Activated CD4-positive, alpha-beta T cell treated with anti-CD3 and anti-CD28 coated beads for 24 hours (primary cell): Measurements from ENCODE around the gene ROMO1.
"Not testable (repeated sequence)": the region's sequence is repeated elsewhere in the genome, so short reads cannot be mapped to it uniquely, and the experiment has no call there.

Experiments
- DNase-seq, 2 donors: peaks; one replicate each; pipeline ENCODE4 v3.0.0-alpha.2; 2020; ENCODE audit warnings: low read depth in 2 of 2

Gene ROMO1

DNA sequence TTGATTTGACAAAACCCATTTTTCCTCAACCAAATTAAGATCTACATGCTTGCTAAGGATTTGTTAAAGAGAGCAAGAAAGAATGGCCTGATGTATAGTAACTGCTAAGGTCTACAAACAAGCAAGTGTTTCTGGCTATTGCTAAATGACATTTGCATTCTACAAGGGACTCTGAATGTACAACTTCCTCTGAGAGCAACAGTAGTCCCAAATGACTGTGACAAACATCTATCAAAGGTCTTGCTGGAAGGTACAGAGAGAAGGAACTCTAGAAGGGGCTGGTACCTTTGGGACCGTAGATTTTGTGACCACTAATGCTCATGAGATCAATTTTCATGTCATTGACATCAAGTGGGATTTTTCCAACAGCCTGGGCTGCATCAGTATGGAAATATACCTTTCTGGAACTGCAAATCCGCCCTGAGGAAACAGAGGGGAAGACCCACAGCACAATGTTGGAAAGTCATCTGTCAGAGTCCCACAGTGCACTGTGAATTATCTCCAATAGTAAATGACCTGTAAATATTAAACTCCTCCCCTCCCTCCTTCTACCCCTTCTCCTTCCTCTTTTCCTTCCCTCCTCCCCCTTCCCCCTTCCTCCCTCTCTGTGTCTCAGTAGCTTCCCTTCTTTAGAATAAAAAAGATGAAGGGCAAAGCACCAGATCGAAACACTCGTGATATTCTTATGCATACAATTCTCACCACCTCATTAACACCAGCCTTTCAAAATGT is 18.6 kb upstream of the ROMO1 start:
- no peak for DNase-seq

DNA sequence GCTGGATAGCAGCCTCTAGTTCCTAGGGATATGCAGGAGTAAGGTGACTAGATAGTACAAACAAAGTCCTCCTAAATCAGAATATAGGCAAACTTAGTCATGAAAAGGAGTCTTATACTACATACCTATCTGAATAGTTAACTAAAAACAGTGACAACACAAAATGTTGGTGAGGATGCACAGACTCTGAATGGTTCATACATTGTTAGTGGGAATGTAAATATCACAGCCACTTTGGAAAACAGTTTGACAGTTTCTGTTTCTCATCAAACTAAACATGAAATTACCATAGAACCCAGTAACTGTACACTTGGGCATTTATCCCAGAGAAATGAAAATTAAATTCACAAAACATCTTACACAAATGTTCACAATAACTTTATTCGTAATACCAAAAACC is 17.2 kb upstream of the ROMO1 start:
- DNase-seq, result no peak

DNA sequence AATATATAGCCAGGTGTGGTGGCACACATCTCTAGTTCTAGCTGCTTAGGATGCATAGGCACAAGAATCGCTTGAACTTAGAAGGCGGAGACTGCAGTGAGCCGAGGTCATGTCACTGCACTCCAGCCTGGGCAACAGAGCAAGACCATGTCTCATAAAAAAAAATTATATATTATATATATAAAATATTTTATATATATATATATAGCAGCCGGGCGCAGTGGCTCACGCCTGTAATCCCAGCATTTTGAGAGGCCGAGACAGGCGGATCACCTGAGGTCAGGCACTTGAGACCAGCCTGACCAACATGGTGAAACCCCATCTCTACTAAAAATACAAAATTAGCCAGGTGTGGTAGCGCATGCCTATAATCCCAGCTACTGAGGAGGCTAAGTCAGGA is 13.8 kb upstream of the ROMO1 start:
- not testable (repeated sequence) for DNase-seq

DNA sequence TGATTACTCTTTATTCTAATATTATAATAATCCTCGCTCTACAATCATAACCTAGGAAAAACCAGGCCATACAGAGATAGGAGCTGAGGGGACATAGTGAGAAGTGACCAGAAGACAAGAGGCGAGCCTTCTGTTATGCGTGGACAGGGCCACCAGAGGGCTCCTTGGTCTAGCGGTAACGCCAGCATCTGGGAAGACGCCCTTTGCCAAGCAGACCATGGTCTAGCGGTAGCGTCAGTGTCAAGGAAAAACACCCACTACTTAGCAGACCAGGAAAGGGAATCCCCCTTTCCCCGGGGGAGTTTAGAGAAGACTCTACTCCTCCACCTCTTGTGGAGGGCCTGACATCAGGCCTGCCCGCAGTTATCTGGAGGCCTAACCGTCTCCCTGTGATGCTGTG is 12.3 kb upstream of the ROMO1 start:
- DNase-seq, result not testable (repeated sequence)

- DNase-seq, result no peak
Observed at GRCh38 chr20:35690265-35690664, 8.9 kb upstream of the ROMO1 start.

GRCh38 chr20:35695245-35695749 is 3.9 kb upstream of the ROMO1 start:
- DNase-seq, result no peak

DNA sequence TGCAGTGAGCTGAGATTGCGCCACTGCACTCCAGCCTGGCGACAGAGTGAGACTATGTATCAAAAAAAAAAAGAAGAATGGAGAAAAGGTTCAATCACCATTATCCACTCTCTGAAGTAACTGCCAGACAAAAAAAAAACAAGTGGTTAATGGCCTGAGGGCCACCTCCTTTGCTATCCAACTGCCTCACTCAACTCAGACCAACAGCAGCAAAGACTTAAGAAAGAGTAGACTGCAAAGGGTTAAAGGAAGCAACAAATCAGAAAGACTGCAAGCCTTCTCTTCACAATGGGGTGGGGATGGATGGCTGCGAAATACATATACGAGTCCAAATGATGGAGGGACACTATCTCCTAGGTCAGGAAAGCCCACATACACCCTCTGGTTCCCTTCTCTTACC is 3.2 kb upstream of the ROMO1 start:
- no peak for DNase-seq

GRCh38 chr20:35697696-35698297 is 1.4 kb upstream of the ROMO1 start:
- DNase-seq, result no peak

GRCh38 chr20:35698298-35699126 is 693 bp upstream of the ROMO1 start:
- DNase-seq, result no peak

GRCh38 chr20:35699957-35700624 is 886 bp downstream of the ROMO1 start:
- no peak for DNase-seq

DNA sequence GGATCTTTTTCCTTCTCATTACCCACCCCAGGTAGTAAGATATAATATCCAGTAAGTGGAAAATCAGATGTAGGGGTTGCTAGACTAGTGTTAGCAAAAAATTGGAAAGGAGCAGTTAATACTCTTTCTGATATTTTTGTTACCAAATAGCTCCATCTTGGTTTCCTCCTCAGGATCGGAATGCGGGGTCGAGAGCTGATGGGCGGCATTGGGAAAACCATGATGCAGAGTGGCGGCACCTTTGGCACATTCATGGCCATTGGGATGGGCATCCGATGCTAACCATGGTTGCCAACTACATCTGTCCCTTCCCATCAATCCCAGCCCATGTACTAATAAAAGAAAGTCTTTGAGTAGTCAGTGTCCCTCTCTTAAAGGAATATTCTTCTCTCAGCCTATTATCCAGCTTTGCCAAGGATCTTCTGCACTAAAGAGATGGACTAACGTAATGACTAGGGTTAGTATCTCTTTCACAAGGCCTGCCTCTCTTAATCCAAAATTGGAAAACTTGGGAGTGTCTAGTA is 1.5 kb downstream of the ROMO1 start:
- DNase-seq, result no peak

- no peak for DNase-seq
Observed at GRCh38 chr20:35702051-35702823, 3.0 kb downstream of the ROMO1 start.

DNA sequence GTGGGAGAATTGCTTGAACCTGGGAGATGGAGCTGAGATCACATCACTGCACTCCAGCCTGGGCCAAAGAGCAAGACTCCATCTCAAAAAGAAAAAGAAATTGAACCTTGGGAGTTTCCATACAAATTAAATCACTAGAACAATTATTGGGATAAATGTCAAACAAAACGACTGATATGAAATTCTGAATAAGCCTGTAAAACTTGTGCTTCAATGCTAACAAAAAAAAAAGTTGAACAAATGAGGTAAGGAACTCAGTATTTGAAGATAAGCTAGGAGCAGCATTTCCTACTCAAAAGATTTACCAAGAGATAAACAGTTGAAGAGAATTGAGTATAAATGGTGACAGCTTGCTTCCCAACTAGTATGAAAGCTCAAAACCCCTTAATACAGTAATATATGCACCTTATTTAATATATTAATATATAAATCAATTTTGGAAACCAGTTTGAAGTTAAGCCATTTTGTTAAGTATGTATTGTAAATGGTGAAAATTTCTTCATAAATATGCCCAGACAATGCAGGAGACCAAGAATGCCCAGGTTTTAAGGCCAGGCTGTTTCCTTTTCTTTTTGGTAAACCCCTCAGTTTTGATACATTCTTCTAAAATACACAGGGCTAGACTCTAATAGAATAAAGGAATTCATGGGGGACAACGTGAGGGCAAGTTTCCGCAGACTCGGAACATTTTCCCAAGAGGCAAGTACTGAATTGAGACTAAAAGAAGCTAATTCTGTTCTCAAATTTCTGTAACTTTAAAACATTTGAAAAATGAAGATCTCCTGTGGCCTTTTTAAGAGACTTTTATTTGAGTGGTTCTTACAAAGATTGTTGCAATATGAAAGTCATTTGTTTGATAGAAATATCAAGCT is 3.9 kb downstream of the ROMO1 start:
- DNase-seq, result no peak

DNA sequence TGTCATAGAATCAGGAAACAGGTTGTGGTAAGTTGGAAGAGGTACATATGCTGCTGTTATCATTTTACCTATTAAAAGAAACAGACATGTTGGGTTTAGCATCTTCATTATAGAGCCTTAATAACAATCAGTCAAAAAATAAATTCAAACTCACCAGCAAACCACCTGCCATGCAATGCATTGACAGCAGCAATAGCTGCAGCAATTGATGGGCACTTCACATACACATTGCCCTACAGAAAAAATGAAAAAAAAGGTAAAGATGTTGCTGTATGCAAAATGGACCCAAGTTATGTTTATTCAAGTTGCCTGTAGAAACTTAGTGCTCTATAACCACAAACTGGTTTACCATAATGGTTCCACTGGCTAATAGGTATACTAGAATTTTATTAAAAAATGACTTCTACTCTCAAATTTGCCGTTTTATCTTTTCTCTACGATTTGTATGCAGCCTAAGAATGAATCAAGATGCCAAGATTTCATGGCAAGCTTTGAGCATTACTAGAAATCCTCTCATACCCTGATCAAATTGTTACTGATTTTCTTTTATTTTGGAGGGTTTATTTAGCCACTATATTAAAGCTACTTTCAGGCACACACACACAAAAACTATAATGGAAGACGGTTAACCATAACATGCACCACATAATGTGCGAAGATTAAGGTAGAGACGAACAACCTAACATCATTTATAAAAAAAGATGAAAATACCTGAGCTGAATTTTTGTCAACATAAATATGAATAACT is 5.5 kb downstream of the ROMO1 start:
- DNase-seq, result no peak

GRCh38 chr20:35705894-35706293 is 6.7 kb downstream of the ROMO1 start:
- DNase-seq, result not testable (repeated sequence)

- not testable (repeated sequence) for DNase-seq
Observed at GRCh38 chr20:35706591-35707529, 7.7 kb downstream of the ROMO1 start.

DNA sequence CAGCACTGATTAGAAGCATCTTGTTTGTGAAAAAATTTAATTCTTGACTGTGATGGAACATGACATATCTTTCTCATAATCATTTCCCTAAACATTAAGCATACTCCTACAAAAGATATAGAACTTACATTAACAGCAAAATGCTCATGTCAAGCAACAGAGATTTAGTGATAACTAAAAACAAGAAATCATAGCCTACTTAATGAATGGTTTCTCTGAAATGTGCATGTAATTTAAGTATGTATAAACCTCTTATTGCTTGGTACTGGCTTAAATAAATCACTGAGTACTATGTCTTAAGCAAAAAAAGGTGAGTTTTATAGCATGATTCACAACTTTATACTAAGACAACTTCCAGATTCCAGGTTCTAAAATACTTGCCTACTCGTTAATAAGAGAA is 9.3 kb downstream of the ROMO1 start:
- DNase-seq, result no peak

DNA sequence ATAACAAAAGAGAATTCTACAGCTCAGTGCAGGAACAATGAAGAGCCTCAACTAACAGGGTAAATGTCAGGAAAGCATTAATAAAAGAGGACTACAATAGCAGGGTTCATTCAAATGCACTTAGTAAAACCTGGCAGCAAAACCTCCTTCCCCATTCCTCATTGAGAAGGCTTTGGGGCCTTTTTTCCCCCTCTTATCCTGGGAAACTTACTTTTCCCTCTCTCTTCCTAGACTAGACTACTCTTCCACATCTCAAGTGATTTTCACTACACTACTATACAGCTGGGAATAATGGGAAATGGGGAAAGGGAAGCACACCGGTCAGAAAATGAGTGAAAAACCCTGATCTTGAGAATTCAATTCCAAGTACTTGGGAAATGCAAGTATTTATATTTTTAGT is 10.1 kb downstream of the ROMO1 start:
- no peak for DNase-seq
